ENCODE measurements around the gene PDE6D.
A peak's percentile ranks its signal among the peaks of the same experiment; 100 is the strongest.

Gene PDE6D

GRCh38 chr2:231706731-231707624, 74.1 kb downstream of the PDE6D start:
- DNase-seq, result peak; percentile 97

- DNase-seq, result no peak
Measured at GRCh38 chr2:231704017-231704416, 77.1 kb downstream of the PDE6D start.

GRCh38 chr2:231701456-231702373, 79.4 kb downstream of the PDE6D start:
- no peak for DNase-seq

GRCh38 chr2:231699006-231699405, 82.1 kb downstream of the PDE6D start:
- no peak for DNase-seq

GRCh38 chr2:231696004-231696367, 85.1 kb downstream of the PDE6D start:
- no peak for DNase-seq

- no peak for DNase-seq
Measured at GRCh38 chr2:231693956-231694355, 87.1 kb downstream of the PDE6D start.

- no peak for DNase-seq
Measured at GRCh38 chr2:231692847-231693246, 88.2 kb downstream of the PDE6D start.

- DNase-seq, result no peak
Measured at GRCh38 chr2:231691251-231691772, 89.8 kb downstream of the PDE6D start.

GRCh38 chr2:231689124-231689893, 91.8 kb downstream of the PDE6D start:
- no peak for DNase-seq

GRCh38 chr2:231688719-231689118, 92.4 kb downstream of the PDE6D start:
- DNase-seq, result no peak

- no peak for DNase-seq
Measured at GRCh38 chr2:231687961-231688360, 93.1 kb downstream of the PDE6D start.

- DNase-seq, result peak; percentile 63
Measured at GRCh38 chr2:231687133-231687852, 93.8 kb downstream of the PDE6D start.

GRCh38 chr2:231686192-231687100, 94.6 kb downstream of the PDE6D start:
- no peak for DNase-seq

GRCh38 chr2:231685349-231686191, 95.5 kb downstream of the PDE6D start:
- no peak for DNase-seq

GRCh38 chr2:231684314-231685223, 96.5 kb downstream of the PDE6D start:
- no peak for DNase-seq

GRCh38 chr2:231683292-231684235, 97.5 kb downstream of the PDE6D start:
- DNase-seq, result no peak

- DNase-seq, result no peak
Measured at GRCh38 chr2:231682603-231683291, 98.3 kb downstream of the PDE6D start.
